H1 (cell line): ENCODE measurements around the gene RGS6.

ENCODE experiments used
- EP300 ChIP-seq, 2 experiments: IDR thresholded peaks; 1 replicate in 1 of 2; 2 replicates in 1 of 2; pipeline ENCODE4 v1.6.1; 2011 to 2012; ENCODE audit warnings: low read depth in 2 of 2, low read length in 2 of 2, mild to moderate bottlenecking in 2 of 2, borderline replicate concordance in 1 of 2, inconsistent platforms in 1 of 2, moderate library complexity in 1 of 2
- EZH2 ChIP-seq: fragments of 200-600 bp; sonication (generic); IDR thresholded peaks from 2 replicates; pipeline ENCODE4 v1.7.1; 2012; ENCODE audit warnings: low read depth, mild to moderate bottlenecking, moderate library complexity, low read length, inconsistent platforms; ENCODE audit not compliant: severe bottlenecking
- RFX5 ChIP-seq: IDR thresholded peaks from 2 replicates; pipeline ENCODE4 v1.6.1; 2011; ENCODE audit warnings: low read depth, low read length, improper control_type of control experiment, borderline replicate concordance
- SIN3A ChIP-seq, 2 experiments: IDR thresholded peaks in 1 of 2; conservative IDR thresholded peaks in 1 of 2; 2 replicates each; pipeline ENCODE4 v1.6.1; 2011 to 2012; ENCODE audit warnings: low read length in 2 of 2, improper control_type of control experiment in 1 of 2, low read depth in 1 of 2, mild to moderate bottlenecking in 1 of 2
- TF ChIP-seq, protein P1 (sequence below), 3 experiments: IDR thresholded peaks; 1 replicate in 2 of 3; 2 replicates in 1 of 3; pipeline versions ENCODE4 v1.5.1 to v1.6.1; 2011; ENCODE audit warnings: low read length in 3 of 3, mild to moderate bottlenecking in 3 of 3, inconsistent platforms in 2 of 3, low read depth in 1 of 3, moderate library complexity in 1 of 3; ENCODE audit not compliant: insufficient read depth in 1 of 3; ENCODE audit errors: control extremely low read depth in 1 of 3

DNA sequence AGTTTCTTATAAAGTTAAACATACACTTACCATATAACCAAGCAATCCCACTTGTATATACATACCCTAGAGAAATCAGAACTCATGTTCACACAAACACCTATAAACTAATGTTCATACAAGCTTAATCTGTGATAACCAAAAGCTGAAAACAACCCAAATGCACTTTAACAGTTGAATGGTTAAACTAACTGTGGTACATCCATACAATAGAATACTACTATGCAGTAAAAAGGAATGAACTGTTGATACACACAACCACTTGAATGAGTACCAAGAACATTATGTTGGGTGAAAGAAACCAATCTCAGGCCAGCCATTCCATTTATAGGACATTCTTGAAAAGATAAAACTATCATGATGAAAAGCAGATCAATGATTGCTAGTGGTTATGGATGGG is 534.1 kb downstream of the RGS6 start:
- no peak for TF ChIP-seq EZH2
- no peak for TF ChIP-seq EP300 (IDR thresholded peaks at IDR 0.05; ENCODE audit: borderline replicate concordance in 1 of 2, low read depth in 2 of 2, low read length in 2 of 2)
- no peak for TF ChIP-seq SIN3A (conservative IDR thresholded peaks at IDR 0.05 in 1 of 2, IDR thresholded peaks at IDR 0.05 in 1 of 2; ENCODE audit: low read depth in 1 of 2, low read length in 2 of 2)
- TF ChIP-seq RFX5 = no peak
- TF ChIP-seq, protein P1, sequence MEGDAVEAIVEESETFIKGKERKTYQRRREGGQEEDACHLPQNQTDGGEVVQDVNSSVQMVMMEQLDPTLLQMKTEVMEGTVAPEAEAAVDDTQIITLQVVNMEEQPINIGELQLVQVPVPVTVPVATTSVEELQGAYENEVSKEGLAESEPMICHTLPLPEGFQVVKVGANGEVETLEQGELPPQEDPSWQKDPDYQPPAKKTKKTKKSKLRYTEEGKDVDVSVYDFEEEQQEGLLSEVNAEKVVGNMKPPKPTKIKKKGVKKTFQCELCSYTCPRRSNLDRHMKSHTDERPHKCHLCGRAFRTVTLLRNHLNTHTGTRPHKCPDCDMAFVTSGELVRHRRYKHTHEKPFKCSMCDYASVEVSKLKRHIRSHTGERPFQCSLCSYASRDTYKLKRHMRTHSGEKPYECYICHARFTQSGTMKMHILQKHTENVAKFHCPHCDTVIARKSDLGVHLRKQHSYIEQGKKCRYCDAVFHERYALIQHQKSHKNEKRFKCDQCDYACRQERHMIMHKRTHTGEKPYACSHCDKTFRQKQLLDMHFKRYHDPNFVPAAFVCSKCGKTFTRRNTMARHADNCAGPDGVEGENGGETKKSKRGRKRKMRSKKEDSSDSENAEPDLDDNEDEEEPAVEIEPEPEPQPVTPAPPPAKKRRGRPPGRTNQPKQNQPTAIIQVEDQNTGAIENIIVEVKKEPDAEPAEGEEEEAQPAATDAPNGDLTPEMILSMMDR (IDR thresholded peaks at IDR 0.05; ENCODE audit: control extremely low read depth in 1 of 3, insufficient read depth in 1 of 3, low read depth in 1 of 3, low read length in 3 of 3) = no peak
